Measurements from ENCODE around the gene HDAC11. TPM values are rescaled to one million over a fixed set of nuclear protein-coding genes. Genes with fewer than 3 reads are reported as not detected.

HDAC11 gene
- polyA plus RNA-seq, 3 donors, result 2.9 to 3.9 (median 3.5) TPM

DNA sequence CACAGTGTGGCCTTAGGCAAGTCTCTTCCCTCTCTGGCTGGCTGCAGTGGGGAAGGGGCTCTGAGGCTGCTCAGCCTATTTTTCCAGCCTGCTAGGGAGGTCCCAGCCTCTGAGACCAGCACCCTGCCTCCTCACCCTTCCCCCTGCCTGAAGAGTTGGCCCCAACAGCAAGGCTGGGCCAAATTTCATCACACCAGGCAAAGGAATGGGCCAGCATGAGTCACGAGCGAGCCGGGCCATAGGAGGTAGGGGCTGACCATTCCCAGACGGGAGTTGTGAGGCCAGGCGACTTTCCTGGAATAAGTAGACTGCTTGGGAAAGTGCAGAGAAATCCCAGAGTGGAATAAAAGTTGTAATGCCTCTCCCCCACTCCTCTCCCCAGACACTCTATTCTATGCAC lies 63.1 kb downstream of the HDAC11 start:
- Histone ChIP-seq H4K20me1 (ENCODE audit: insufficient read depth, low read length) (no peaks in the 10 kb centered on the region), H3K9ac (ENCODE audit: insufficient read depth, low read length, poor library complexity, severe bottlenecking) (no peak overlapping the region), H3K4me2 (replicated peaks; ENCODE audit: extremely low read depth, low read length, poor library complexity, severe bottlenecking) (no peak overlapping the region), H3K36me3 (replicated peaks in 1 of 2; ENCODE audit: control insufficient read depth in 1 of 2, insufficient read depth in 2 of 2, low read length in 2 of 2) (no peaks in the 10 kb centered on the region), H3K79me2 (ENCODE audit: insufficient read depth, low read length) (no peaks in the 10 kb centered on the region), H3K9me3 (replicated peaks in 1 of 2; ENCODE audit: control insufficient read depth in 1 of 2, insufficient read depth in 1 of 2, low read length in 2 of 2) (peaks cover 0 to 3% of the 10 kb centered on the region in 2 donors), H3K4me3 (replicated peaks in 1 of 3; ENCODE audit: low read depth in 2 of 3, low read length in 3 of 3) (no peak overlapping the region), H3K4me1 (ENCODE audit: control insufficient read depth in 1 of 2, insufficient read depth in 2 of 2, low read length in 2 of 2) (peaks cover 0 to under 1% of the 10 kb centered on the region in 2 donors), H2AFZ (ENCODE audit: insufficient read depth, low read depth, low read length, poor library complexity, severe bottlenecking) (no peak overlapping the region), H3K27ac (ENCODE audit: low read depth in 1 of 2, low read length in 2 of 2) (no peak overlapping the region), H3K27me3 (ENCODE audit: control insufficient read depth in 2 of 2, insufficient read depth in 2 of 2, low read length in 2 of 2) (peaks cover 3 to 10% of the 10 kb centered on the region in 2 donors)
- H3K36me3 Mint-ChIP-seq, result peaks cover 0 to 1% of the 10 kb centered on the region in 2 donors
- no peak overlapping the region for H3K4me3 Mint-ChIP-seq
- TF ChIP-seq, protein P1, sequence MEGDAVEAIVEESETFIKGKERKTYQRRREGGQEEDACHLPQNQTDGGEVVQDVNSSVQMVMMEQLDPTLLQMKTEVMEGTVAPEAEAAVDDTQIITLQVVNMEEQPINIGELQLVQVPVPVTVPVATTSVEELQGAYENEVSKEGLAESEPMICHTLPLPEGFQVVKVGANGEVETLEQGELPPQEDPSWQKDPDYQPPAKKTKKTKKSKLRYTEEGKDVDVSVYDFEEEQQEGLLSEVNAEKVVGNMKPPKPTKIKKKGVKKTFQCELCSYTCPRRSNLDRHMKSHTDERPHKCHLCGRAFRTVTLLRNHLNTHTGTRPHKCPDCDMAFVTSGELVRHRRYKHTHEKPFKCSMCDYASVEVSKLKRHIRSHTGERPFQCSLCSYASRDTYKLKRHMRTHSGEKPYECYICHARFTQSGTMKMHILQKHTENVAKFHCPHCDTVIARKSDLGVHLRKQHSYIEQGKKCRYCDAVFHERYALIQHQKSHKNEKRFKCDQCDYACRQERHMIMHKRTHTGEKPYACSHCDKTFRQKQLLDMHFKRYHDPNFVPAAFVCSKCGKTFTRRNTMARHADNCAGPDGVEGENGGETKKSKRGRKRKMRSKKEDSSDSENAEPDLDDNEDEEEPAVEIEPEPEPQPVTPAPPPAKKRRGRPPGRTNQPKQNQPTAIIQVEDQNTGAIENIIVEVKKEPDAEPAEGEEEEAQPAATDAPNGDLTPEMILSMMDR (IDR thresholded peaks at IDR 0.05), result no peak
- peaks cover 0 to 12% (median 6%) of the 10 kb centered on the region in 7 donors for H3K9me3 Mint-ChIP-seq
- WGBS (ENCODE audit: insufficient coverage), result no CpG with 5 or more reads among the region's 5 CpGs
- H3K27ac Mint-ChIP-seq, result no peak overlapping the region
- peaks cover 13 to 19% (median 16%) of the 10 kb centered on the region in 3 donors for H3K27me3 Mint-ChIP-seq (ENCODE audit: low read depth in 3 of 3)
- intact Hi-C loops (cut with micrococcal nuclease), result no loop called here
- peaks cover under 1% of the 10 kb centered on the region for H3K4me1 Mint-ChIP-seq
- DNase-seq, result no peak

DNA sequence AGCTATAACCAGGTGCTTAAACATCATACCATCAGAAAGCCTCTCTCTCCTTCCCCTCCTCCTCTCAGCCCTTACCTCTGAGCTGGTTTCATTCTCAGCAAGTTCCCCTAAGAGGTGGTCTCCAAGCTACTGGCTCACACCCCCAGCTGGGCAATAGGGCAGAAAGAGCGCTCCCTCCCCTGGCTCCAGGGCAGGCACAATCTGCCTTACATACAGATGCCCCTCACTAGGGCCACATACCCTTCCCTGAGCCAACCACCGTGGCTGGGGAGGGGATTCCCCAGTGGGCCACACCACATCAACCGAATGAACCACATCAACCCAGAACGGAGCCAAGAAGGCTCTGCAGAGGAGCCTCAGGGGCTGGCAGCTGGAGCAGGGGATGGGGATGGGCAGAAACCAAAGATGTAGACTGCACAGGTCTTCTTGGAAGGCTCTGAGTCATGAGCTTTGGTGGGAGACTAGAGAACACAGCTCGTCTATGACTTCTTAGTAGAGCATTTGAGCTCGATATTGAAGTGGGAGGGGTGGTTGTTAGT lies 64.3 kb downstream of the HDAC11 start:
- no peak for DNase-seq
- Mint-ChIP-seq H3K4me1 (peaks cover 5% of the 10 kb centered on the region), H3K9me3 (peaks cover 0 to 16% (median 6%) of the 10 kb centered on the region in 7 donors), H3K27me3 (ENCODE audit: low read depth in 3 of 3) (peaks cover 18 to 25% (median 19%) of the 10 kb centered on the region in 3 donors), H3K27ac (no peak overlapping the region), H3K4me3 (no peak overlapping the region), H3K36me3 (peaks cover 0 to 3% of the 10 kb centered on the region in 2 donors)
- no peaks in the 10 kb centered on the region for H4K20me1 ChIP-seq (ENCODE audit: insufficient read depth, low read length)
- H3K27me3 ChIP-seq (ENCODE audit: control insufficient read depth in 2 of 2, insufficient read depth in 2 of 2, low read length in 2 of 2), result peaks cover 8 to 16% of the 10 kb centered on the region in 2 donors
- peaks cover 3 to 11% of the 10 kb centered on the region in 2 donors for H3K4me1 ChIP-seq (ENCODE audit: control insufficient read depth in 1 of 2, insufficient read depth in 2 of 2, low read length in 2 of 2)
- WGBS (ENCODE audit: insufficient coverage), result 96% methylated on average over 3 of the region's 6 CpGs
- no peak overlapping the region for H3K4me2 ChIP-seq (replicated peaks; ENCODE audit: extremely low read depth, low read length, poor library complexity, severe bottlenecking)
- TF ChIP-seq, protein P1 (IDR thresholded peaks at IDR 0.05), result no peak
- no peaks in the 10 kb centered on the region for H3K36me3 ChIP-seq (replicated peaks in 1 of 2; ENCODE audit: control insufficient read depth in 1 of 2, insufficient read depth in 2 of 2, low read length in 2 of 2)
- peaks cover 0 to 3% of the 10 kb centered on the region in 2 donors for H3K9me3 ChIP-seq (replicated peaks in 1 of 2; ENCODE audit: control insufficient read depth in 1 of 2, insufficient read depth in 1 of 2, low read length in 2 of 2)
- intact Hi-C loops (cut with micrococcal nuclease), result no loop called here
- H3K9ac ChIP-seq (ENCODE audit: insufficient read depth, low read length, poor library complexity, severe bottlenecking), result no peak overlapping the region
- no peaks in the 10 kb centered on the region for H3K79me2 ChIP-seq (ENCODE audit: insufficient read depth, low read length)
- no peak overlapping the region for H3K4me3 ChIP-seq (replicated peaks in 1 of 3; ENCODE audit: low read depth in 2 of 3, low read length in 3 of 3)
- no peak overlapping the region for H3K27ac ChIP-seq (ENCODE audit: low read depth in 1 of 2, low read length in 2 of 2)
- no peak overlapping the region for H2AFZ ChIP-seq (ENCODE audit: insufficient read depth, low read depth, low read length, poor library complexity, severe bottlenecking)

Measured in CD14-positive monocyte (primary cell).